SK-N-SH (cell line): Measurements from ENCODE around the gene APBA2. TPM values are rescaled to one million over a fixed set of nuclear protein-coding genes. Genes with fewer than 3 reads are reported as not detected.

ENCODE experiments used
- CTCF ChIA-PET: fragments of 300-600, 350-600 bp; formaldehyde crosslinking; extraction: SDS; loops from one replicate; lab custom pipeline; 2021; lab: Yijun Ruan, JAX
- POLR2A ChIA-PET: fragments of 350-600 bp; sonication (Branson Sonifier 250); formaldehyde crosslinking; extraction: SDS; loops from one replicate; lab custom pipeline; 2020; ENCODE audit warnings: antibody characterized with exemption, inconsistent platforms; lab: Yijun Ruan, JAX
- DNase-seq: peaks from one replicate; pipeline ENCODE4 v3.0.0; 2012
- H2AFZ ChIP-seq: fragments of 200-600 bp; sonication (generic); 2 replicates; pipeline ENCODE4 v1.8.1; 2016; ENCODE audit warnings: antibody characterized with exemption, mild to moderate bottlenecking, low read depth
- H3F3A ChIP-seq: fragments of 200-600 bp; sonication (generic); replicated peaks from 2 replicates; pipeline ENCODE3; 2016; ENCODE audit warnings: antibody characterized with exemption, mild to moderate bottlenecking; ENCODE audit not compliant: insufficient read depth
- H3K27ac ChIP-seq, 2 experiments: fragments of 200-500 bp in 1 of 2; fragments of 200-600 bp in 1 of 2; sonication (Bioruptor generic) in 1 of 2; sonication (generic), shearing (Covaris generic) in 1 of 2; 2 replicates each; pipeline versions ENCODE4 v1.5.1 to v1.6.1; 2014 to 2016; ENCODE audit warnings: low read depth in 2 of 2, inconsistent platforms in 1 of 2, low read length in 1 of 2, mild to moderate bottlenecking in 1 of 2, mixed read lengths in 1 of 2
- H3K27me3 ChIP-seq: fragments of 200-600 bp; sonication (generic), shearing (Covaris generic); 2 replicates; pipeline ENCODE4 v1.6.1; 2016; ENCODE audit warnings: mixed run types; ENCODE audit not compliant: insufficient read depth
- H3K36me3 ChIP-seq, 2 experiments: fragments of 200-500 bp in 1 of 2; fragments of 200-600 bp in 1 of 2; sonication (Bioruptor generic) in 1 of 2; sonication (generic) in 1 of 2; replicated peaks in 1 of 2; 2 replicates each; pipeline versions ENCODE3 to v1.5.1; 2014 to 2016; ENCODE audit warnings: low read length in 1 of 2, mild to moderate bottlenecking in 1 of 2; ENCODE audit not compliant: insufficient read depth in 2 of 2, control insufficient read depth in 1 of 2
- H3K4me1 ChIP-seq, 2 experiments: fragments of 200-500 bp in 1 of 2; fragments of 200-600 bp in 1 of 2; sonication (Bioruptor generic) in 1 of 2; sonication (generic), shearing (Covaris generic) in 1 of 2; 2 replicates each; pipeline versions ENCODE4 v1.5.1 to v1.6.1; 2014 to 2016; ENCODE audit warnings: low read depth in 1 of 2, low read length in 1 of 2, mixed run types in 1 of 2; ENCODE audit not compliant: insufficient read depth in 2 of 2, control insufficient read depth in 1 of 2
- H3K4me2 ChIP-seq: fragments of 200-600 bp; sonication (generic), shearing (Covaris generic); 2 replicates; pipeline ENCODE4 v1.6.1; 2017; ENCODE audit warnings: mixed run types
- H3K4me3 ChIP-seq, 2 experiments: fragments of 200-500 bp in 1 of 2; fragments of 200-600 bp in 1 of 2; sonication (Bioruptor generic) in 1 of 2; sonication (generic), shearing (Covaris generic) in 1 of 2; 2 replicates each; pipeline versions ENCODE4 v1.5.1 to v1.8.1; 2014 to 2016; ENCODE audit warnings: low read depth in 2 of 2, inconsistent platforms in 1 of 2, low read length in 1 of 2, mild to moderate bottlenecking in 1 of 2, mixed read lengths in 1 of 2, moderate library complexity in 1 of 2
- H3K79me2 ChIP-seq: fragments of 200-600 bp; sonication (generic); 2 replicates; pipeline ENCODE4 v1.8.1; 2017; ENCODE audit warnings: mild to moderate bottlenecking; ENCODE audit not compliant: insufficient read depth
- H3K9ac ChIP-seq: fragments of 200-600 bp; sonication (generic); 2 replicates; pipeline ENCODE4 v1.6.1; 2017; ENCODE audit warnings: mixed run types
- H3K9me2 ChIP-seq: fragments of 200-600 bp; sonication (generic); 2 replicates; pipeline ENCODE4 v1.6.1; 2017; ENCODE audit warnings: mixed run types
- H3K9me3 ChIP-seq: fragments of 200-600 bp; sonication (generic); 2 replicates; pipeline ENCODE4 v1.6.1; 2017; ENCODE audit warnings: mixed run types, mild to moderate bottlenecking, moderate library complexity
- H4K20me1 ChIP-seq: fragments of 200-600 bp; sonication (generic); 2 replicates; pipeline ENCODE4 v1.6.1; 2017; ENCODE audit warnings: mild to moderate bottlenecking, mixed run types; ENCODE audit not compliant: insufficient read depth
- CHD2 ChIP-seq: fragments of 150-350 bp; IDR thresholded peaks from 2 replicates; pipeline ENCODE4 v1.6.1; 2018; ENCODE audit warnings: low read length; ENCODE audit not compliant: partially characterized antibody
- EP300 ChIP-seq, 2 experiments: IDR thresholded peaks; 2 replicates each; pipeline versions ENCODE4 v1.4.0 to v1.6.1; 2012; ENCODE audit warnings: borderline replicate concordance in 1 of 2, low read depth in 1 of 2, low read length in 1 of 2
- FOXJ3 ChIP-seq: sonication (generic); formaldehyde crosslinking; IDR thresholded peaks from 2 replicates; pipeline ENCODE4 v1.5.1; 2020; ENCODE audit warnings: mild to moderate bottlenecking, missing genetic modification reagents
- GATA2 ChIP-seq: sonication (generic); formaldehyde crosslinking; IDR thresholded peaks from 2 replicates; pipeline ENCODE4 v1.5.0; 2020; ENCODE audit warnings: mild to moderate bottlenecking, missing genetic modification reagents
- IRF3 ChIP-seq: fragments of 150-350 bp; IDR thresholded peaks from 2 replicates; pipeline ENCODE4 v1.6.1; 2016; ENCODE audit warnings: mild to moderate bottlenecking, low read depth, low read length
- MAX ChIP-seq: IDR thresholded peaks from 2 replicates; pipeline ENCODE4 v1.4.0; 2012; ENCODE audit warnings: low read depth
- MEF2A ChIP-seq: IDR thresholded peaks from 2 replicates; pipeline ENCODE4 v1.4.0; 2012; ENCODE audit warnings: low read depth, borderline replicate concordance
- MXI1 ChIP-seq: IDR thresholded peaks from 2 replicates; pipeline ENCODE4 v1.6.1; 2012; ENCODE audit warnings: mild to moderate bottlenecking, low read depth, low read length, improper control_type of control experiment
- NRF1 ChIP-seq: IDR thresholded peaks from 2 replicates; pipeline ENCODE4 v1.6.1; 2012; ENCODE audit warnings: low read depth, mild to moderate bottlenecking, low read length
- PBX3 ChIP-seq: IDR thresholded peaks from 2 replicates; pipeline ENCODE4; 2012
- SIN3A ChIP-seq: IDR thresholded peaks from 2 replicates; pipeline ENCODE4 v1.6.1; 2012; ENCODE audit warnings: low read depth, mild to moderate bottlenecking, low read length, moderate library complexity, borderline replicate concordance
- SMC3 ChIP-seq: IDR thresholded peaks from 2 replicates; pipeline ENCODE4 v1.6.1; 2012; ENCODE audit warnings: low read depth, low read length, improper control_type of control experiment
- TCF12 ChIP-seq: IDR thresholded peaks from 2 replicates; pipeline ENCODE4 v1.4.0; 2012
- ZBTB33 ChIP-seq: IDR thresholded peaks from 2 replicates; pipeline ENCODE4 v1.4.0; 2012; ENCODE audit warnings: low read depth, borderline replicate concordance
- WGBS: methylation state at CpG from one replicate; pipeline ENCODE4 v1.1.6; 2017; ENCODE audit warnings: low lambda C conversion rate; 5-methylcytosine and 5-hydroxymethylcytosine counted together
- polyA plus RNA-seq, 3 experiments: library from polyadenylated mRNA; depleted of rRNA; stranded (reverse); fragments of >200 nt; gene quantifications; 2 replicates each; pipeline ENCODE4 v1.2.3, GENCODE V29; 2012

The APBA2 gene
- polyA plus RNA-seq, 1 of the 3 experiments (the other 2 are of a cell fraction) = 12.7 TPM

- no peak for DNase-seq
- no peaks in the 10 kb centered on the region for H3K27me3 ChIP-seq
- no peak overlapping the region for H3K4me2 ChIP-seq
- H3K36me3 ChIP-seq = no peaks in the 10 kb centered on the region
- no peak overlapping the region for H2AFZ ChIP-seq
- H3K79me2 ChIP-seq = no peaks in the 10 kb centered on the region
- no peaks in the 10 kb centered on the region for H3F3A ChIP-seq
- no peak overlapping the region for H3K9ac ChIP-seq
- no peak overlapping the region for H3K27ac ChIP-seq
- WGBS = 88% methylated on average over 16 of the region's 17 CpGs
- ChIA-PET CTCF (no interaction called here), POLR2A (no interaction called here)
- no peak overlapping the region for H3K4me3 ChIP-seq
- no peaks in the 10 kb centered on the region for H3K9me2 ChIP-seq
- no peaks in the 10 kb centered on the region for H3K9me3 ChIP-seq
- TF ChIP-seq SMC3 (no peak), NRF1 (no peak), PBX3 (no peak), EP300 (IDR thresholded peaks at IDR 0.05; ENCODE audit: borderline replicate concordance in 1 of 2, low read depth in 1 of 2, low read length in 1 of 2) (no peak), MEF2A (no peak), SIN3A (no peak), IRF3 (no peak), CHD2 (no peak), ZBTB33 (no peak), TCF12 (no peak), FOXJ3 (CRISPR knock-in tag) (no peak), MAX (no peak), GATA2 (no peak), MXI1 (no peak)
- H3K4me1 ChIP-seq = peaks cover 0 to under 1% of the 10 kb centered on the region in 2 experiments; a peak in 1 of 4 replicates
- H4K20me1 ChIP-seq = no peaks in the 10 kb centered on the region
These were observed 143.9 kb downstream of the APBA2 start for GRCh38 chr15:29029651-29030195.
